Placental pericyte (primary cell): Measurements from ENCODE around the gene EGFL8. TPM values are rescaled to one million over a fixed set of nuclear protein-coding genes. Genes with fewer than 3 reads are reported as not detected.

Source experiments
- small RNA-seq: library from RNA; depleted of rRNA; stranded (forward); fragments of <200 nt; gene quantifications from one replicate; pipeline ENCODE3, GENCODE V24; 2012; ENCODE audit warnings: low replicate concordance
- total RNA-seq: library from RNA; depleted of rRNA; stranded (reverse); fragments of >200 nt; gene quantifications from 2 replicates; pipeline ENCODE4 v1.2.3, GENCODE V29; 2012

EGFL8 gene
- 0.44 and 0.86 TPM in 2 replicates for total RNA-seq

GRCh38 chr6:32164295-32164694 is at the start of gene EGFL8:
Gene EGFL8, plus strand, starts transcription at chr6:32164595. Its CDS starts 1,571 bp downstream, at chr6:32166166.

GRCh38 chr6:32127717-32128592 is 36.4 kb upstream of the EGFL8 start, which contains the start of gene ATF6B:
Gene ATF6B, minus strand, starts transcription at chr6:32128246. Its CDS starts 39 bp downstream, at chr6:32128207.

GRCh38 chr6:32151863-32152768 is 12.3 kb upstream of the EGFL8 start, which contains the start of gene PRRT1:
Gene PRRT1, minus strand, starts transcription at chr6:32151939. Its CDS starts 112 bp downstream, at chr6:32151827.

GRCh38 chr6:32153564-32154513 is 10.6 kb upstream of the EGFL8 start, which contains the start of gene PPT2:
Gene PPT2, plus strand, starts transcription at chr6:32154141. Its CDS starts 454 bp downstream, at chr6:32154595.

GRCh38 chr6:32175711-32176475 is 11.5 kb downstream of the EGFL8 start, which contains the start of gene AGPAT1:
Gene AGPAT1, minus strand, starts transcription at chr6:32176084. Its CDS starts 4,588 bp downstream, at chr6:32171496.

GRCh38 chr6:32177788-32178546 is 13.6 kb downstream of the EGFL8 start, which contains the start of gene RNF5:
Gene RNF5, plus strand, starts transcription at chr6:32178405. Its CDS starts 107 bp downstream, at chr6:32178512.

GRCh38 chr6:32184084-32184640 is 19.8 kb downstream of the EGFL8 start, which contains the start of gene AGER:
Gene AGER, minus strand, starts transcription at chr6:32184253. Its CDS starts 31 bp downstream, at chr6:32184222.

GRCh38 chr6:32190054-32190851 is 25.9 kb downstream of the EGFL8 start, which contains the start of gene PBX2:
Gene PBX2, minus strand, starts transcription at chr6:32190202. Its CDS starts 287 bp downstream, at chr6:32189915.

GRCh38 chr6:32192608-32193039 is 28.2 kb downstream of the EGFL8 start, which contains the start of gene GPSM3:
Gene GPSM3, minus strand, starts transcription at chr6:32192643. Its CDS starts 130 bp downstream, at chr6:32192513.

Small RNAs within 50 kb of the gene (small RNA-seq; reads per million reads assigned to genes)
- gene AL662884.1 (not detected), gene MIR6833 (not detected)

Other genes starting within 250 kb of the EGFL8 start
- 0.29 and 14.2 TPM in 2 replicates for gene C2, start 236.9 kb upstream of the EGFL8 start, total RNA-seq
- gene CFB, start 218.5 kb upstream of the EGFL8 start, total RNA-seq: 2.3 and 62.8 TPM in 2 replicates
- gene NELFE, start 205.6 kb upstream of the EGFL8 start, total RNA-seq: 125 and 137 TPM in 2 replicates
- gene SKIC2, start 205.4 kb upstream of the EGFL8 start, total RNA-seq: 51.0 and 70.0 TPM in 2 replicates
- gene DXO, start 192.5 kb upstream of the EGFL8 start, total RNA-seq: 17.3 and 31.7 TPM in 2 replicates
- gene C4A, start 182.5 kb upstream of the EGFL8 start, total RNA-seq: 1.7 and 10.3 TPM in 2 replicates
- gene C4B, start 149.8 kb upstream of the EGFL8 start, total RNA-seq: 1.4 and 6.3 TPM in 2 replicates
- not detected in 2 replicates for gene CYP21A2, start 126.2 kb upstream of the EGFL8 start, total RNA-seq
- gene TNXB, start 55.3 kb upstream of the EGFL8 start, total RNA-seq: 3.0 and 81.8 TPM in 2 replicates
- gene ATF6B, start 36.3 kb upstream of the EGFL8 start, total RNA-seq: 28.8 and 39.2 TPM in 2 replicates
- gene FKBPL, start 34.3 kb upstream of the EGFL8 start, total RNA-seq: 5.9 and 6.4 TPM in 2 replicates
- 0.29 and 0.44 TPM in 2 replicates for gene PRRT1, start 12.7 kb upstream of the EGFL8 start, total RNA-seq
- 25.8 and 46.8 TPM in 2 replicates for gene PPT2, start 10.5 kb upstream of the EGFL8 start, total RNA-seq
- gene AGPAT1, start 11.5 kb downstream of the EGFL8 start, total RNA-seq: 43.3 and 48.4 TPM in 2 replicates
- 24.3 and 35.6 TPM in 2 replicates for gene RNF5, start 13.8 kb downstream of the EGFL8 start, total RNA-seq
- gene AGER, start 19.7 kb downstream of the EGFL8 start, total RNA-seq: 0.29 and 0.66 TPM in 2 replicates
- gene PBX2, start 25.6 kb downstream of the EGFL8 start, total RNA-seq: 51.4 and 57.8 TPM in 2 replicates
- gene GPSM3, start 28.0 kb downstream of the EGFL8 start, total RNA-seq: 5.5 and 10.9 TPM in 2 replicates
- 0.44 and 1.1 TPM in 2 replicates for gene NOTCH4, start 59.5 kb downstream of the EGFL8 start, total RNA-seq
- gene TSBP1, start 207.3 kb downstream of the EGFL8 start, total RNA-seq: not detected in 2 replicates
- gene BTNL2, start 242.6 kb downstream of the EGFL8 start, total RNA-seq: not detected in 2 replicates